ENCODE results near the gene WDR70.

DNA sequence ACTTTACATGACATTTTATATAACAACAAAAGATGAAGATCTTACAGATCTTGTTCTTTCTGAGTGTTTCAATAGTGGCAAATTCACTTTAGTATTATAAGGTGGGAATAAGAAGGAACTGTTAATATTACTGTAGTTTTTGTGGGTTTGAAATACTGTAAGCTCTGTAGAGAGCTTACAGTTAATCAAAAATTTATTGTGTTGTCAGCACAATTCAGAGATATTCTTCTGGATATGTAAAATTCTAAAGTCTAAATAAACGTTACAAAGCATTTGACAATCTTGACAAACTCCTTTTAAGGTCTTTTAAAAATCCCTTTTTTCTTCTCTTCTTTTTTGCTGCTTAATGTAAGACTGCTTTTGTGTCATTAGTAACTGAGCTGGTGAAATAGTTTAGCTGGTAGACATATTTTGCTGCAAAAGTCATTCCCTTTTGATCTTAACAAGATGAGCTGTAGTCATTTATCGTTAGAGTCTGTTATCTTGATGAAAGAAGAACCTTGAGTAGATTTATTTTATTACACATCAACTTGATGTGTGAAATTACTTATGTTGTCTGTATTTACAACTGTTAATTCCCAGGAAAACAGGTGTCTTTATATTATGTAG, 186.0 kb downstream of the WDR70 start:
- TF ChIP-seq, protein P1, sequence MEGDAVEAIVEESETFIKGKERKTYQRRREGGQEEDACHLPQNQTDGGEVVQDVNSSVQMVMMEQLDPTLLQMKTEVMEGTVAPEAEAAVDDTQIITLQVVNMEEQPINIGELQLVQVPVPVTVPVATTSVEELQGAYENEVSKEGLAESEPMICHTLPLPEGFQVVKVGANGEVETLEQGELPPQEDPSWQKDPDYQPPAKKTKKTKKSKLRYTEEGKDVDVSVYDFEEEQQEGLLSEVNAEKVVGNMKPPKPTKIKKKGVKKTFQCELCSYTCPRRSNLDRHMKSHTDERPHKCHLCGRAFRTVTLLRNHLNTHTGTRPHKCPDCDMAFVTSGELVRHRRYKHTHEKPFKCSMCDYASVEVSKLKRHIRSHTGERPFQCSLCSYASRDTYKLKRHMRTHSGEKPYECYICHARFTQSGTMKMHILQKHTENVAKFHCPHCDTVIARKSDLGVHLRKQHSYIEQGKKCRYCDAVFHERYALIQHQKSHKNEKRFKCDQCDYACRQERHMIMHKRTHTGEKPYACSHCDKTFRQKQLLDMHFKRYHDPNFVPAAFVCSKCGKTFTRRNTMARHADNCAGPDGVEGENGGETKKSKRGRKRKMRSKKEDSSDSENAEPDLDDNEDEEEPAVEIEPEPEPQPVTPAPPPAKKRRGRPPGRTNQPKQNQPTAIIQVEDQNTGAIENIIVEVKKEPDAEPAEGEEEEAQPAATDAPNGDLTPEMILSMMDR (conservative IDR thresholded peaks at IDR 0.05; ENCODE audit: low read length), result no peak
- no peak for TF ChIP-seq EZH2phosphoT487 (IDR thresholded peaks at IDR 0.05; ENCODE audit: borderline replicate concordance)

Data from Loucy (cell line).